TTC549 (cell line): ENCODE results near the gene MTREX.

Source experiments
- FAIRE-seq: peaks from 2 replicates; lab custom pipeline; 2012; peaks lifted over from hg19 to GRCh38; lab: Jason Lieb, UNC

The MTREX gene

GRCh38 chr5:55325621-55326020 is 17.8 kb downstream of the MTREX start:
- FAIRE-seq: no peak

- FAIRE-seq: no peak
Observed at GRCh38 chr5:55327281-55327680, 19.5 kb downstream of the MTREX start.

GRCh38 chr5:55331321-55331720 is 23.5 kb downstream of the MTREX start:
- FAIRE-seq: no peak

- FAIRE-seq: no peak
Observed at GRCh38 chr5:55333017-55333416, 25.2 kb downstream of the MTREX start.

- no peak for FAIRE-seq
Observed at GRCh38 chr5:55333811-55334210, 26.0 kb downstream of the MTREX start.

- peak; percentile 38 for FAIRE-seq
Observed at GRCh38 chr5:55338092-55338613, 30.4 kb downstream of the MTREX start.

- no peak for FAIRE-seq
Observed at GRCh38 chr5:55338810-55339243, 31.0 kb downstream of the MTREX start.

GRCh38 chr5:55343107-55343506 is 35.3 kb downstream of the MTREX start:
- FAIRE-seq: no peak

GRCh38 chr5:55343609-55344008 is 35.8 kb downstream of the MTREX start:
- no peak for FAIRE-seq

- peak; percentile 86 for FAIRE-seq
Observed at GRCh38 chr5:55344392-55344992, 36.7 kb downstream of the MTREX start.

- FAIRE-seq: no peak
Observed at GRCh38 chr5:55345327-55345726, 37.5 kb downstream of the MTREX start.

GRCh38 chr5:55347786-55348185 is 40.0 kb downstream of the MTREX start:
- no peak for FAIRE-seq

- FAIRE-seq: no peak
Observed at GRCh38 chr5:55350754-55351153, 43.0 kb downstream of the MTREX start.

- FAIRE-seq: no peak
Observed at GRCh38 chr5:55356896-55357295, 49.1 kb downstream of the MTREX start.

GRCh38 chr5:55360190-55360589 is 52.4 kb downstream of the MTREX start:
- FAIRE-seq: no peak

GRCh38 chr5:55363856-55364255 is 56.1 kb downstream of the MTREX start:
- FAIRE-seq: no peak

- no peak for FAIRE-seq
Observed at GRCh38 chr5:55364537-55365055, 56.8 kb downstream of the MTREX start.

GRCh38 chr5:55370291-55370925 is 62.6 kb downstream of the MTREX start:
- no peak for FAIRE-seq

GRCh38 chr5:55371145-55371544 is 63.4 kb downstream of the MTREX start:
- FAIRE-seq: no peak

- FAIRE-seq: no peak
Observed at GRCh38 chr5:55372130-55372925, 64.5 kb downstream of the MTREX start.

GRCh38 chr5:55377810-55378209 is 70.0 kb downstream of the MTREX start:
- no peak for FAIRE-seq

- FAIRE-seq: no peak
Observed at GRCh38 chr5:55383254-55383653, 75.5 kb downstream of the MTREX start.

GRCh38 chr5:55384072-55384471 is 76.3 kb downstream of the MTREX start:
- FAIRE-seq: no peak
